NCI-H226 (cell line): ENCODE results near the gene NRARP.

ENCODE experiments used
- DNase-seq: peaks from one replicate; pipeline ENCODE4 v3.0.0-alpha.2; 2015

NRARP gene

DNA sequence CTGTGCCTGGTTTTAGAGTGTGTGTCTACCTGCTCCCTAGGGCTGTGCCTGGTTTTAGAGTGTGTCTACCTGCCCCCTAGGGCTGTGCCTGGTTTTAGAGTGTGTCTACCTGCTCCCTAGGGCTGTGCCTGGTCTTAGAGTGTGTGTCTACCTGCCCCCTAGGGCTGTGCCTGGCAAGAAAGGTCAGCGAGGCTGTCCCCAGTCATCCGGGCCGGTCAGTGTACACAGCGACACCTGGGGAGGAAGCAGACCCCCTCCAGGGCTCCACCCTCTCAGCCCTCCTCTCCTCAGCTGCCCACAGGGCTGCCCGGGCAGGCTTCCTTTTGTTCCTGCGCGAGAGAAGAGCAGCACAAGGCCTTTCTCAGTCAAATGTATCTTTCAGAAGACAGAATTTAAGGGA lies 4.1 kb downstream of the NRARP start:
- DNase-seq = no peak

DNA sequence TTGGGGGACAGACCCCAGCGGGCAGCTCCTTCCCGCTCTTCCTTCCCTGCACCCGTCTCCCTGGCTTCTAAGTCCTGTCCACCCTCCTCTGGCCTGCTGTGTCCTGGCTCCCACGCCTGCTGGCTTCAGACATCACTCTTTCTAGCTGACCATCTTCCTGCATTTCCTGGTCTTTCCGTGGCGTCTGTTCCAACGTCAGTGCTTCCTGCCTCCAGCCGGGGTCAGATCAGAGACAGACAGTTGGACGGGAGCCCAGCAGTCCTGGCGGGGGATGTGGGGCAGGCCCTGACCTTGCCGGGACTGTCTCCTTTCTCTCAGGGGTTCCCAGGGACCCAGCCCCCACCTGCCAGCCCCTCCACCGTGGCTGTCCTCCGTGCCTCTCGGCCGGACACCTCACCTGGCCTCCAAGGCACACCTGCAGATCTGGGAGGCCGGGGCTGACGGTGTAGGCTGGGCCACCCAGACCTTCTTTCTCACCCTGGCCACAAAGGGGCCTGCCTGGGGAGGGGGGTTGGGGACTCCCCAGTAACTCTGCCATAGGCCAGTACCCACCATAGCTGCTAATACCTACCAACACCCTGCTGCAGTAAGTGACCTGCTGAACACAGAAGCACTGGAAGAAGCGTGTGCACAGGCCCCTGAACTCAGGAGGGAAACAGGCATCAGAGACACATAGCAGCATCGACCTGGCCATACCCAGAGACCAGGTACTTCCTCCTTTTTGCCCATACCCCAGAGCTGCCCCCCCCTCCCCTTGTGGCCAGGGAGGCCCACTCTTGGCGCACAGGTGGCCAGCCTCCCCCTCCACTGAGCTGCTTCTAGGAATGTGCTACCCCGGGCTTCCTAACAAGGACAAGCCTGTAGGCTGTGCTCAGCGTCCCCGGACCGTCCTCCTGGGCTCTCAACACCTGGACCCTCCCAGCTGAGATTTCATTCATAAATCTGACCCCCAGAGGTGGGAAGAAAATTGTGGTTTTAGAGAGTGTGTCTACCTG lies 5.1 kb downstream of the NRARP start:
- DNase-seq = peak; percentile 36

DNA sequence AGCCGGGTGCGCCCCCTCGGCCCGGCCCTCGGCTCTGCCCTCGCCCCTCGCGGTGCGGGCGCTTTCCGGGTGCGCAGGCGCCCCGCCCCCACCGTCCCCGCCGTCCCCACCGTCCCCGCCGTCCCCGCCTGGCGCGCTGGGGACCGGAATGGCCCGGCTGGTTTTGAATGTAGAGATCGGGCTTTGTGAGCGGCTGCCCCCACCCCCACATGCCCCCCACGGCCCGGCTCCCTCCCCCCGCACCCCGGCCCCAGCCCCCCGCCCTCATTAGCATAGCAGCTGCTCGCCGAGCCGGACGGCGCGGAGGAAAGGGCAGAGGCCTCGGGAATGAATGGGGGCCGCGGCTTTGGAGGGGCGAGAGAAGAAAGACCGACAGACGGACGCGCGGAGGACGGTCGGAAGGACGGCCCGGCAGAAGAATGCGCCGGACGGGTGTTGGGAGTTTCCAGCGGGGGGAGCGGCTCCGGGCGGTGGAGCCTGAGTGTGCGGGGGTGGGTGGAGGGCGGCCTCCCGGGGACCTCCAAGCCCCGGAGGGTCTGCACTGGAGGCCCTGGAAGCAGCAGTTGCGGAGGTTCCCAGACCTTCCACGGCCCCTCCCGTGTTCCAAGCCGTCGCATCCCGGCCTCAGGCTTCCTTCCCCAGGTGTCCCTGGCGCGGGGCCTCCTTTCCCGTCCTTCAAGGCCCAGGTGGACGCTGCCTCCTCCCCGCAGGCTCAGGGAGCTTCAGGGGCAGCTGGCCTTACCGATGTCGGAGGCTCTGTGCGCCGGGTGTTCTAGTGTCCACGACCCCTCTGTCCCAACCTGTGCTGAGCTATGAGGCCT lies 6.0 kb downstream of the NRARP start:
- no peak for DNase-seq

DNA sequence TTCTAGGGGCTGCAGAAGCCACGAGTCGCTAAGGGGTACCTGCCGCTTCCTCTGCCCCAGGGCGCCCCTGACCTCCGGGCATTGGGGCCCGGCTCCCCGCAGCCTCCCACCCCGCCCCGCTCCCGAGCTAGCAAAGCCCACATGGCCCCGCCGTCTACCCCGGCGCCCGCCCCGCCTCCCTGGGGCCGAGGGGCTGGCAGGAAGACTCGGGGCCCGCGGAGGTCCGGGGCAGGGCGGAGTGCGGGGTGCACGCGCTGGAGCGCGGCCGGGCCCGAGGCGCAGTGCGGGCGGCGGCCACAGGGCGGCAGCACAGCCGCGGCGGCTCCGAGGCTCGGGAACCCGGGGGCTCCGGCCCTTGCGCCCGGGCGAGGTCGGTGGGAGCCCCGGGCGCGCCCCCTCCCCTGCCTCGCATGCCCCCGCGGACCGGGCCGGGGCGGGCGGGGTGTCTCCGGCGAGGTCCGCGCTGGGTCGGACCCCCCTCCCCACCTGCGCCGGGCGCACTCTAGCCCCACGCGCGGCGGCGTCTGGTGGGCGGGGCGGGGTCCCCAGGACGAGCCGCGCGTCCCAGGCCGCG lies 6.7 kb downstream of the NRARP start:
- peak; percentile 13 for DNase-seq

DNA sequence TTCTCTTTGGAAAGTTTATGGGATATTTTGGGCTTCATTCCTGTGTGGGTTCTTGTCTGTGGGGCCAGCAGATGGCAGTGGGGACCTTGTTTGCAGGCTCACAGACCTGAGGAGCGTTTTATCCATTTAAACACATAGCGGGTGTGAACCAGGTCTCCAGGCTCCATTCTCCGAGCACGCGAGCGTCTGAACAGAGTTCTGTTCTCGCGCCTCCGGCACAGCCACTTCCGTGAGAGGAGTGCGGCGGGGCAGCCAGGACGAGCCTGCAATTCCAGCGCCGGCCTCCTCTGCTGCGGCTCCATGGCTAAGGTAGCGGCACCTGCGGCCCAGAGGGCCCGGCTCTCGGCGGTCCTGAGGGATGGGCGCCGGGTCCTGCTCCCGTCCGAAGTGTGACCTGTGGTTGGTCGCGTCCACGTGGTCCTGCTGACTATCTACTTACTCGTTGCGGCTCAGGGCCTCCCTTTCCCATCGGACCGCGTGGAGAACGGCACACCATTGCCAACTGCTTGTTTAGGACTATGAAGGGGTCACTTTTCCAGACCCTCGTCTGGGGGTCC lies 7.3 kb downstream of the NRARP start:
- no peak for DNase-seq

DNA sequence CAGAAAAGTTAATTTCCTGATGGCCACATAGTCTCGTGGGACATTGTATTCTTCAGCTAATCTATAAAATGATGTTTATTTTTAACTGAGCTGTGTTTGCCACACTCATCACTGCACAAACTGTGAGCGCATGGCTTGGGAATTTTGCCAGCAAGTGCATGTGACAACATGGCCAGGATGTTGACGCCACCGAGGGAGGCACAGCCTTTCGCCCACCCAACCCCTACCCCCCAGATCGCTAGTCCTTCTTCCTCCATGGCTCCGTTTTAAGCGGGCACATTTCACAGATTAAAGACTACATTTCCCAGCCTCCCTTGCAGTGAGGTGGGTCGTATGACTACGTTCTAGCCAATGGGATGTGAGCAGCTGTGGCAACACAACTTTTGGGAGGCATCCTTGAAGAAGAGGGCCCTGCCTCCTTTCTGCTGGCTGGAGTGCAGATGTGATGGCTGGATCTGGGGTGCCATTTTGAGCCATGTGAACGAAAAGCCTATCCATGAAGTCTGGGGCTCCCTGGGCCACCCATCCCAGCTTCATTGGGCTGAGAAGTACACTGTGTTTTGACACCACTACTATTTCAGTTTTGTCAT lies 7.9 kb downstream of the NRARP start:
- DNase-seq = peak; percentile 36

DNA sequence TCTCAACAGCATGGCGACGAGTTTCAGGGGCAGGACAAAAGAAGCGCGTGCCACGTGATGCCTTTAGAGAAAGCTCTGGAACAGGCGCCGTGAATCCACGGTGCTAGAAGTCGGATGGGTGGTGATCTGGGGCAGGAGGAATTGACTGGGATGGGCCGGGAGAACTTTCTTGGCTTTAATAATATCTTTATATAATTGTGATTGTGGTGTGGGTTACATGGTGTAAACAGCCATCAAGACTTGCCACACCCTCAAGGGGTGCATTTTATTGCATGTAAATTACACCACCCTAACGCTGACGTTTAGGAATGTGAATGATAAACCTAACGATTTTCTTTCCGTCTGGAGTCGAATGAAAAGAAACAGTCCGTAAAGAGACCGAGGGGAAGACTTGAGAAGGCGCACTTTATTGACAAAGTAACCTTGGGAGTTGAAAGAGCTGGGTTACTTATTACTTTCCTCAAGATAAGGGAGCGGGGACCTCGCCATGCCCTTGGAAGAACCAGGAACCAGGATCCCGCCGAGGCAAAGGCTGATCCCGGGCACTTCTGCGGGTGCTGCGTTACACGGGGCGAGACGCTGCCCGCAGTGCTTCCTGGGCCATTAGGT lies 8.5 kb downstream of the NRARP start:
- DNase-seq = no peak

DNA sequence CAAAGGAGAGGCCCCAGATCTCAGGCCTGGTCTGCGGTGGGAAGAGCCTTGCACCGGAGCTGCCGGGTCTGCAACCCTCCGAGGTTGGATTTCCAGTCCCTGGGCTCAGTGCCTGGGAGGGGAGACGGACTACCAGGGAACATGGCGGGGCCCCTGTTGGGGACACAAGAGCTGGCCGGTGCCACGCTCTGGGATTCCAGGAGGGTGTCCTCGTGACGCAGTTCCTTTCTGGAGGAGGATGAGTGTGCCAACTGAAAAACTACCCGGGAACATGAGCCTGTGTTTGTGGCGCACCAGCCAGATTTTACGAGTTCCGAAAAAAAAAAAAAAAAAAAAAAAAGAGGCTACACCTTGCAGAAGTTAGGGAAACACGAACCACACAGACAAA lies 9.0 kb downstream of the NRARP start:
- DNase-seq = no peak

DNA sequence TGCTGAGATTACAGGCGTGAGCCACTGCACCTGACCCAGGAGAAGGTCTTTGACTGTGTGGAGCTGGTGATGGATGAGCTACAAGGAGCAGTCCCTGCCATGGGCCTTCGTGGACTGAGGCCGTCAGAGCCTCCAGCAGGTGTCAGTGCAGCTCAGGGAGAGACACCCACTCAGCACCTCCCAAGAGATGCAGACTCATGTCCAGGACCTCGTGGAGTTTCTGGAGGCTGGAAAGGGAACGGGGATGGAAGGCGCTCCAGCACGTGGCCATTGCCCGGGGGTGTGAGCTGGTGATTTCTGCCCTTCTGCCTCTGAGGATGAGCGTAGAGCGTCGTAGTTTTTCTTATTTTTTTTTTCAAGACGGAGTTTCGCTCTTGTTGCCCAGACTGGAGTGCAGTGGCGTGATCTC lies 15.1 kb downstream of the NRARP start:
- DNase-seq = peak; percentile 48

DNA sequence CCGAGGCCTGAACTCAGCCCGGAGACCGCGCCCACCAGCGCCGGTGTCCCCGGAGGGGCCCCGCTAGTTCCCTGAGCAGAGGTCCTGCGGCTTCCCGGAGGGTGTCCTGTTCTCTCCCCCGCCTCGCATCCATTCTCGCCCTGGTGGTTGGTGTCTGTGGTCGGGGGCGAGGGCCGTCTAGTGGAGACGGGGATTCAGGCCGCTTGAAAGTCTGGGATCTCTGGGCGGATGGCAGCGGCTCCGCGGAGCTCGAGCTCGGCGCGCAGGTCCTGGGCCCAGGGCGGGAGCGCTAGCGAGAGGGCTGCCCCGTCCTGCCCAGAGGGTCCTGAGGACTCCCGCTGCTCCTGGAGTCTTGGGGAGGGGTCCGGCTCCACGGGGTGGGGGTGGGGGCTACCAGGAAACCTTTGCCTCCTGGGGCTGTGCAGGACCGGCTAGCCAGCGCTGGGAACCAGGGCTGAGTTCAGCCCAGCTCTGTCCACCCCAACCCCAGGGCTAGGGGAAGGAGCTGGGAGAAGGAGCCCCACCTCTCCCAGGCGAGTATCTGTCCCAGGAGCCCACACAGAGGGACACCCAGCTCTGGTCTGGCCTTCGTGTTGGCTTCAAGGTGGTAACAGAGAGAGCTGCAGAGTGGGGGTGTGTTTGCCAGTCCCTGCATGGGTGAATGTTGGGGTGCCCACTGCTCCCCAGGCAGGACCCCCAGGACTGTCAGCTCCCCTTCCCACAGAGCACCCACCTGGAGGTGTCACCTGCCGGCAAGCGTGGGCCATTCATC lies 20.5 kb downstream of the NRARP start:
- no peak for DNase-seq

DNA sequence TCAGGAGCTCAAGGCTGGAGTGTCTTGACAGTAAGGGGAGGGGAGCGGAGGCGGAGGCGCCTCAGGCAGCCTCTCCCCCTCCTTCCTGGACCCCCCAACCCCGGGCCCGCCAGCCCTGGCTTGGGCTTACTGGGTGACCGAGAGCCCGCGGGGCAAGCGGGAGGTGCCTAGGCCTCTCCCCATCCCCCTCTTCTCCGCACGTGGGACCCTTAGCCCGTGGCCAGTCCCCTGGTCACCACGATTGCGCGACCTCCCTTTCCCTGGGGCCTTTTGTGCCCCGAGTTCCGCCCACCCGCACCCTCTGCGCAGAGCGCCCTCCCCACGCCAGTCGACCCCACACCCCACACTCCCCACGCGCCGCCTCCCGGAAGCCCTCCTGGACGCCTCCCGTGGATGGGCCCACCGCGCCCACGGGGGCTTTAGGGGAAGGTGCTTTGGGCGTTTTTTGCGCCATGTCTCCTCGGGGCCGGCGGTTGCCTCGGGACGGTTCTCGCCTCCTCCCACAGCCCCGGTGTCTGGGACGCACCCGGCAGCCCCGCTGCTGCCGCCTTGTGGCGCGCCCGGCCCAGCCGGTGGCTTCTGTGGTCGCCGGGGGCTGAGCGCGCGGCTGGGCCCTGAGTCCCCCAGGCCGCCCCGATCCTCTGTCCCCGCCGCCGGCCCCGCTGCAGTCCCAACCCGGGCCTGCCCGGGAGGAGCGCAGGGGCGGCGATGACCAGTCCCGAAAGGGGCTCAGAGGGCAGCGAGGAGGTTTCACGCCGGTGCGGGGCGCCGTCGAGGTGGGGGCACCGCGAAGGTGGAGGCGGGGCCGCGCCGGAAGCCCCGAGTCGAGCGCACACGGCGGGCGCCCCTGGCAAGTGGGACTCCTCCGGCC lies 21.4 kb downstream of the NRARP start:
- DNase-seq = no peak

DNA sequence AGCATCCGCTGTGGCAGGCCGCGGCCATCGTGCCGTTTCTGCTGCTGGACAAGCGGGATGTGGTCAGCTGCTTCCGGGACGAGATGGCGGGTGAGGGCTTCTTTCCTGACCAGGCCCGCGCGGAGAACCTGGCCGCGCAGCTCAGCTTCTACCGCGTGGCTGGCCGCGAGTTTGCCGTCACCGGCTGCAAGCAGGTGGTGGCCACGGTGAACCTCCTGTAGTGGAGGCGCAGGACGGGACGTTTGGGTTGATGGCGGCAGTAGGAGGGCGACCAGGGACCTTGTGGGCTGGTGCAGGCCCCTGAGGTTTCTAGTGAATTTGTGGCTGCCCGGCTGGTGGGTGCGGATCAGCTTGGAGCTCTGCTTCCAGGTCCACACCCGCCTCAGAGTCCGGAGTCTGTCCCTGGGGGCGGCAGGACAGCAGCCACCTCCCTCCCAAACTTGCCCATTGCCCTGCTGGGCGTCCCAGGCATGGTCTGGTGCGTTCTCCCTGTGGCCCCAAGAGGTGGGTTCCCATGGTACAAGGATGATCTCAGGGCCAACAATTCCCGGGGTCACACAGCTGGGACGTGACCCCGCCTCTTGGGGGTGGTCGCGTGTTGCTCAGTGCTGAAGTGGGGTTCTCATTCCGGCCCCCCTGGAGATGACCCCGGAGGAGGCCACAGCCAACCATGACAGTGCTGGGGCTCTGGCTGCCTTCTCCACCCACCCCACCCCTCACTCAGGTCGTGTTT lies 22.2 kb downstream of the NRARP start:
- no peak for DNase-seq

DNA sequence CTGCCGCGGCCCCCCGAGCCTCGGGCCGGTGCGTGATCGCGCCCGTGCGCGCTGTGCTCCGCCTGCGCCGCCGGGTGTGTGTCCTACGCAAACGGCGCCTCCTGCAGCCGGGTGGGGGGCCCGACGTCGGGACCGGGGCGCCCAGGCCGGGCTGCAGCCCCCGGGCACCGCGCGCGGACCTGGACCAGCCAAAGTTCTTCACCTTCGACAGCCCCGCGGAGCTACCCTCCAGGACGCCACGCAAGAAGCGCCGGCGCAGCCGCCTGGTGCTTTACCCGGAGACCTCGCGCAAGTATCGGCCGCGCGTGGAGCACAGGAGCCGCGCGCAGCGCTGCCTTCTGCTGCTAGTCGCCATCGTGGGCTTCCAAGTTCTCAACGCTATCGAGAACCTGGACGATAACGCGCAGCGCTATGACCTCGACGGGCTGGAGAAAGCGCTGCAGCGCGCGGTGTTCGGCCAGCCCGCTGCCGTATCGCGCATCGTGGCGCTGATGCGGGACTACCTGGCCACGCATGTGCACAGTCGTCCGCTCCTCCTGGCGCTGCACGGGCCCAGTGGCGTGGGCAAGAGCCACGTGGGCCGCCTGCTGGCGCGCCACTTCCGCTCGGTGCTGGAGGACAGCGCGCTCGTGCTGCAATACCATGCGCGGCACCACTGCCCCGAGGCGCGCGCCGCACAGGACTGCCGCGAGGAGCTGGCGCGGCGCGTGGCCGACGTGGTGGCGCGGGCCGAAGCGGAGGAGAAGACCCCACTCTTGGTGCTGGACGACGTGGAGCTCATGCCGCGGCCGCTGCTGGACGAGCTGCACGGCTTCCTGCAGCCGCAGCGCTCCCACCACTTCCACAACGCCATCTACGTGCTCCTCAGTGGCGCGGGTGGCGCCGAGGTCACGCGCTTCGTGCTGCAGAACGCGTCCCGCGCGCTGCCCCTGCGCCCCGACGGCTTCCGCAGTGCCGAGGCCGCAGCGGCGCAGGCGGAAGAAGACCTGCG lies 23.1 kb downstream of the NRARP start:
- DNase-seq = no peak

DNA sequence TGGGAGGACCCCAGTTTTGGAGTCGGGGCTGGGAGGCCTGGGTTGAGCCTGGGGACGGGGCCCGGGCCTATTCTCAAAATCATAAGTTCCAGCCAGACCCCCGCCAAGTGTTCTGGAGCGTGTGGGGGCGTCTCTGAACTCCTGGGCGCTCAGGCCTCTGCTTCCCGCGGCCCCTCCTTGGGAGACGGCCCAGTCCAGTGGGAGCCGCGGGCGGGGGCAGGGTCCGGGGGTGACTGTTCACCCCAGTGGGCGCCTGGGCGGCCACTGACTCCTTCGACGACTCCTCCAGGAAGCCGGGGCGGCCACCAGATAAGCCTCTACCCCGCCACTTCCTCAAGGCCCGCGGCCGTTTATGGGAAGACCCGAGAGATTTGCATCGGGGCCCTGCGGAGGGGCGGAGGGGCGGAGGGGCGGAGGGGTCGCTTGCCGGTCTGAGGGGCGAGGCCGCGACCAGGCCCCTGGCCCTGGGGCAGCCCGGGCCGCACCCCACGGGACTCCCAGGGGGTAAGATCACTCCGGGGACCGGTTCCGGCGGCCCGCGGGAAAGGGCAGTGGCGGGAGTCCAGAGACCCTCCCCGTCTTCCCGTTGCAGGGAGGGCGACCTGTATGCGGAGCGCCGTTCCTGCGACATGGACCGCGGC lies 23.9 kb downstream of the NRARP start:
- no peak for DNase-seq

DNA sequence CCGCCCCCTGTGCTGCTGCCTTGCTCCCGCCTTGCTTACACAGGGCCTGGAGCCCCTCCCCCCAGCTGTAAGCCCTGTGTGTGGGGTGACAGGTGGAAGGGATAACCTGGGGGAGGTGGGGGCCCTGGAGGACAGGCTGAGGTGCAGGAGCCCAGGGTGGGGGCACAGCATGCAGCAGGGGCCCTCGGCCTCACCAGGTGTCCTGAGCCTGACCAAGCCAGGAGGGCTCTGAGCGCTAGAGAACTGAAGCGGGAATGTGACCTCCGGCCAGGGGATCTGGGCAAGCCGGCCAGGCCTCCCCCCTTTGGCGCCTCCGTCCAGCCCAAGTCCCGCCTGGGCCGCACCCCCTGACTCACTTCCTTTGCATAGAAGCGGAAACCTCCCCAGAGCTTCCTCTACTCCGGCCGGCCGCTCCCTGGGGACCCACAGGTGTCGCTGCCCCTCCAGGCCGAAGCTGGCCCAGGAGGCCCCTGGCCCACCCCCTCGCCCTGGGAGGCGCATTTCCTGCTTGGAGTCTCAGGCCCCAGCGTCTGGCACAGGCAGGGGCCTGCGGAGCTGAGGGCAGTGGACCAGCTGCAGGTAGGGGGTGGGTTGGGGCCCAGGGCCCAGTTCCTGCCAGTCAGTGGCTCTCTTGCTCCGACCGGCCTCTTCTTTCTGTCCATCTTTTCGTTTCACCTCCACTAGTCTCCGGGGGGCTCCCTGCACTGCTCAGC lies 24.6 kb downstream of the NRARP start, which contains the start of gene TOR4A:
TSS of gene TOR4A (plus strand) at position 398 of the 713 bp plus-strand sequence. CDS start 964 bp downstream, outside the sequence.
- peak; percentile 94 for DNase-seq

DNA sequence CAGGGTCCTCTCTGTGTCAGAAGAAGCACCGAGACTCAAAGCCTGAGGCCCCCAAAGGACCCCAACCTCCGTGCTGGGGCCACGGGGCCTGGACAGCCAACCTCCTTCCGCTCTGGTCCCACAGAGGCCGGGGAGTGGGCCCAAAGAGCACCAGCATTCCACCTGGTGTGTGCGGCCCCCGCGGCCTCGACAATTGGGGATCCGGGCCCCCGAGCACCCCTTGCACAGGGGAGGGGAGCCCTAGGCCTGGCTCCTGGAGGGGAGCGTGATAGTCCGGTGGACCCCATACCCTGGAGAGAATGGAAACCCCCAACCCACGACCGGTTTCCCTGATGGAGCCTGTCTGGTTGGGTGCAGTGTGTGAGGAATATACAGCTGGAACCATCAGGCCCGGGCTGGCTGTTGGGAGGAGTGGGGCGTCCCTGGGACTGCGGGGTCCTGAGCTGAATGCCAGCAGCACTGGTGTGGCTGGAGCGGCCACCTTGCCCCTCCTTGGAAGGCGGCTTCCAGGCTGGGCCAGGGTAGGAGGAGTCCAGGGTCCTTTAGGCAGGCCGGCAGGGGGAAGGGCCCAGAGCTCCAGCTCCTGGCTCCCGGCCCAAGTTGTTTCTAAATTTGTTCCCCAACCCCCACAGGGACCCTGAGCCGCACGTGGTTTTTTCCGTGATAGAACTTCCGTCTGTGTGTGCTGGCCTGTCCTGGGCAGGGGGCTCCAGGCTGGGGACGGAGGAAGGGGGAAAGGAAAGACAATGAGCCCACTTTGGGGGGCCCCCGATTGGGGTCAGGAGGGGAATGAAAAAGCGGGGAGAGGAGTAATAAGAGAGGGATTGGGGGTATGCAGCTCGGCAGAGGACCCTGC lies 25.4 kb downstream of the NRARP start:
- DNase-seq = peak; percentile 33
